Epithelial cell of proximal tubule (primary cell): ENCODE results near the gene TPRKB. TPM values are rescaled to one million over a fixed set of nuclear protein-coding genes. Genes with fewer than 3 reads are reported as not detected.
"Not testable (repeated sequence)": the region's sequence is repeated elsewhere in the genome, so short reads cannot be mapped to it uniquely, and the experiment has no call there.

Experiments
- DNase-seq: peaks from one replicate; pipeline ENCODE4 v3.0.0-alpha.2; 2011; ENCODE audit warnings: low read depth
- H3K4me3 ChIP-seq: 2 replicates; pipeline ENCODE4 v1.5.1; 2011; ENCODE audit warnings: low read depth, mild to moderate bottlenecking, low read length
- CTCF ChIP-seq: conservative IDR thresholded peaks from 2 replicates; pipeline ENCODE4 v1.5.1; 2012; ENCODE audit warnings: low read depth, mild to moderate bottlenecking, low read length
- total RNA-seq: library from RNA; depleted of rRNA; stranded (reverse); fragments of >200 nt; gene quantifications from 2 replicates; pipeline ENCODE4 v1.2.3, GENCODE V29; 2015

TPRKB gene
- total RNA-seq, 1 donor from 2014 or later: 55.2 TPM

GRCh38 chr2:73698101-73698500, 39.0 kb downstream of the TPRKB start:
- TF ChIP-seq CTCF: no peak
- no peak overlapping the region for H3K4me3 ChIP-seq
- DNase-seq: no peak

DNA sequence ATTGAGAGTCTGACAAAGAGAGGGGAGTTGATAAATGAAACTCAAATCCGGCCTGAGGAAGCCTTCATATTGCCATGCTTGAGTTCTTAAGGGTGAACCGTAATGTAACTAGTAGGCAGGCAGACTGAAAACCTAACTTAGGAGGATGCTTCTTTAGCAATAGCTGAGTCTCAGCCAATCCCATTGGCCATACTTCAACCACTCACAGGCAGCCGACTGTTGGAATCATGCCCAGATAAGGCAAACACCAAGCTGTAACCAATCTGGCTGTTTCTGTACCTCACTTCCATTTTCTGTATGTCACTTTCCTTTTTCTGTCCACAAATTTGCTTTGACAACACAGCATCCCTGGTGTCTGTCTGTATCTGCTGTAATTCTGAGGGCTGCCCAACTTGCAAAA, 39.5 kb downstream of the TPRKB start:
- no peak overlapping the region for H3K4me3 ChIP-seq
- TF ChIP-seq CTCF: no peak
- DNase-seq: no peak

DNA sequence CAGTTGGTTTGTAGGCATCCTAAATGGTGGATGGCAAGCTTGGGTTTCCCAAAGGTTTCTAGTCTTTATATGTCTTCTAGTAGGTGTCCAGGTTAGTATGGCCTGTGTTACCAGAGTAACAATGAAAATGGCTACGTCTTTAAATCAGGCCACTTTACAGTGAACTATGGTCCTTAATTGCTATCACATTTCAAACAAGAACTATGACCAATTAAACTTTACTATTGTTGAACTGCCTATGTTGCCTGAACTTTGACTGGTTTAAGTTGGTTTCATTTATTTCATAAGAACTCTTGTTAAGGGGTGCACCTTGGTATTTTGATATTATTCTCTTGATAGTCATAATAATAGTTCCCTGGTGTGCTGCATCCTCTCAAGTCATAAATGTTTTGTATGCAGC, 40.2 kb downstream of the TPRKB start:
- not testable (repeated sequence) for DNase-seq, H3K4me3 ChIP-seq

- DNase-seq, H3K4me3 ChIP-seq: not testable (repeated sequence)
Measured at GRCh38 chr2:73696521-73696920, 40.6 kb downstream of the TPRKB start.

- not testable (repeated sequence) for DNase-seq, H3K4me3 ChIP-seq
- TF ChIP-seq CTCF: peak; percentile 69
Measured at GRCh38 chr2:73690372-73691088, 46.6 kb downstream of the TPRKB start.

- not testable (repeated sequence) for DNase-seq, H3K4me3 ChIP-seq
Measured at GRCh38 chr2:73688494-73688893, 48.7 kb downstream of the TPRKB start.

GRCh38 chr2:73685764-73686438, 51.2 kb downstream of the TPRKB start:
- H3K4me3 ChIP-seq: no peak overlapping the region
- DNase-seq: no peak
- no peak for TF ChIP-seq CTCF

- DNase-seq: not testable (repeated sequence)
Measured at GRCh38 chr2:73684905-73685304, 52.2 kb downstream of the TPRKB start.

DNA sequence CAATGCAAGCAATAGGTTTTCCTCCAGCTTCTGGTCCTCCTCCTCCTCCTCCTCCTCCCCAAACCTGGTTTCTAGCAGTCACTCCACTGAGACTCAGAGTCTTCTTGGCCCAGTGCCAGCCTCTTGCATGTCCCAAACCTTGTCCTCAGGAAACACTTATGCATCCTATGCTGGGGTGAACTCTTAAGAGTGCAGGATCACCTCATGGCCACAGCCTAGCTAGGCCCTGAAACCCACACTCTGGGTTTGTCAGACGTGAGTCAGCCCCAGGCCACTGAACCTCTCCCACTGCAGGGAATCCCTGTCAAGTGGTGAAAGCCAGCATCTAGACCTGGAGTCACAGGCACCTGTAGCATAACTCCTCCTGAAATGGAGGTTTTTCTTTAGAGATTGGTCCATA, 52.8 kb downstream of the TPRKB start:
- not testable (repeated sequence) for DNase-seq, H3K4me3 ChIP-seq

More at GRCh38 chr2:73684905-73685304, 52.2 kb downstream of the TPRKB start:
- H3K4me3 ChIP-seq: not testable (repeated sequence)
- TF ChIP-seq CTCF: peak; percentile 44
